Neuronal stem cell (in vitro differentiated cells): ENCODE data around the gene EPB41.

Source experiments
- DNase-seq: peaks from one replicate; pipeline ENCODE4 v3.0.0-alpha.2; 2013; ENCODE audit warnings: low spot score
- H2AFZ ChIP-seq: one replicate; pipeline ENCODE4 v1.6.1; 2013; ENCODE audit warnings: mild to moderate bottlenecking, low read length, inconsistent platforms
- H2AK5ac ChIP-seq: 2 replicates; pipeline ENCODE4 v1.6.1; 2013; ENCODE audit warnings: low read depth, mild to moderate bottlenecking, inconsistent platforms, low read length, moderate library complexity, mixed read lengths
- H2BK120ac ChIP-seq: 2 replicates; pipeline ENCODE4 v1.6.1; 2013; ENCODE audit warnings: low read depth, mild to moderate bottlenecking, inconsistent platforms, low read length, moderate library complexity, mixed read lengths
- H2BK12ac ChIP-seq: one replicate; pipeline ENCODE4 v1.6.1; 2013; ENCODE audit warnings: low read length, inconsistent platforms
- H2BK15ac ChIP-seq: 2 replicates; pipeline ENCODE4 v1.6.1; 2013; ENCODE audit warnings: mild to moderate bottlenecking, low read length, inconsistent platforms, mixed read lengths
- H2BK5ac ChIP-seq: one replicate; pipeline ENCODE4 v1.6.1; 2013; ENCODE audit warnings: inconsistent platforms, mild to moderate bottlenecking, low read length, moderate library complexity
- H3K14ac ChIP-seq: one replicate; pipeline ENCODE4 v1.6.1; 2013; ENCODE audit warnings: low read length, inconsistent platforms
- H3K18ac ChIP-seq: 2 replicates; pipeline ENCODE4 v1.6.1; 2013; ENCODE audit warnings: low read length, inconsistent platforms
- H3K23ac ChIP-seq: 2 replicates; pipeline ENCODE4 v1.6.1; 2013; ENCODE audit warnings: low read depth, mild to moderate bottlenecking, mixed read lengths, low read length, inconsistent platforms; ENCODE audit not compliant: poor library complexity
- H3K27ac ChIP-seq: replicated peaks from 3 replicates; pipeline ENCODE4 v1.5.1; 2013; ENCODE audit warnings: low read length, inconsistent platforms
- H3K27me3 ChIP-seq, 3 experiments: 2 replicates each; pipeline ENCODE4 v1.6.1; 2013; ENCODE audit warnings: low read length in 3 of 3, mild to moderate bottlenecking in 2 of 3, inconsistent platforms in 1 of 3, low read depth in 1 of 3, mixed read lengths in 1 of 3, moderate library complexity in 1 of 3; ENCODE audit not compliant: control insufficient read depth in 3 of 3, insufficient read depth in 3 of 3
- H3K36me3 ChIP-seq, 2 donors: replicated peaks in 1 of 2; 2 replicates each; pipeline ENCODE4 v1.6.1; 2013; ENCODE audit warnings: low read length in 2 of 2; ENCODE audit not compliant: control insufficient read depth in 2 of 2, insufficient read depth in 2 of 2
- H3K4ac ChIP-seq: 2 replicates; pipeline ENCODE4 v1.6.1; 2013; ENCODE audit warnings: inconsistent platforms, mild to moderate bottlenecking, low read length, moderate library complexity
- H3K4me1 ChIP-seq, 2 donors: 1 replicate in 1 of 2; 2 replicates in 1 of 2; pipeline ENCODE4 v1.6.1; 2013; ENCODE audit warnings: low read length in 2 of 2, low read depth in 1 of 2; ENCODE audit not compliant: control insufficient read depth in 2 of 2, insufficient read depth in 1 of 2
- H3K4me2 ChIP-seq: one replicate; pipeline ENCODE4 v1.6.1; 2013; ENCODE audit warnings: mild to moderate bottlenecking, low read length, inconsistent platforms; ENCODE audit not compliant: insufficient read depth, poor library complexity, severe bottlenecking
- H3K4me3 ChIP-seq, 2 donors: 2 replicates each; pipeline ENCODE4 v1.5.1; 2013; ENCODE audit warnings: low read length in 2 of 2, mild to moderate bottlenecking in 2 of 2, inconsistent platforms in 1 of 2, moderate library complexity in 1 of 2
- H3K79me1 ChIP-seq: one replicate; pipeline ENCODE4 v1.6.1; 2013; ENCODE audit warnings: low read depth, mild to moderate bottlenecking, inconsistent platforms, low read length, moderate library complexity
- H3K9ac ChIP-seq: one replicate; pipeline ENCODE4 v1.6.1; 2013; ENCODE audit warnings: mild to moderate bottlenecking, low read depth, low read length, inconsistent platforms; ENCODE audit not compliant: poor library complexity
- H3K9me3 ChIP-seq, 2 donors: replicated peaks in 1 of 2; 2 replicates each; pipeline versions ENCODE3 to v1.6.1; 2013; ENCODE audit warnings: low read length in 2 of 2, mild to moderate bottlenecking in 2 of 2, inconsistent platforms in 1 of 2, low read depth in 1 of 2, mixed read lengths in 1 of 2, moderate library complexity in 1 of 2; ENCODE audit not compliant: control insufficient read depth in 2 of 2, insufficient read depth in 1 of 2
- H4K8ac ChIP-seq: one replicate; pipeline ENCODE4 v1.6.1; 2013; ENCODE audit warnings: low read depth, mild to moderate bottlenecking, inconsistent platforms, low read length, moderate library complexity
- H4K91ac ChIP-seq: one replicate; pipeline ENCODE4 v1.6.1; 2013; ENCODE audit warnings: low read length, low read depth, mild to moderate bottlenecking, inconsistent platforms; ENCODE audit not compliant: poor library complexity
- WGBS, 2 donors: extraction: QIAGEN DNeasy Blood & Tissue Kit; methylation state at CpG; one replicate each; pipeline ENCODE4 v1.1.7; 2013; ENCODE audit warnings: missing lambda C conversion rate in 2 of 2, mixed read lengths in 1 of 2; ENCODE audit not compliant: insufficient read length in 2 of 2, insufficient replicate concordance in 1 of 2; ENCODE audit errors: extremely low coverage in 2 of 2; 5-methylcytosine and 5-hydroxymethylcytosine counted together

EPB41 gene

DNA sequence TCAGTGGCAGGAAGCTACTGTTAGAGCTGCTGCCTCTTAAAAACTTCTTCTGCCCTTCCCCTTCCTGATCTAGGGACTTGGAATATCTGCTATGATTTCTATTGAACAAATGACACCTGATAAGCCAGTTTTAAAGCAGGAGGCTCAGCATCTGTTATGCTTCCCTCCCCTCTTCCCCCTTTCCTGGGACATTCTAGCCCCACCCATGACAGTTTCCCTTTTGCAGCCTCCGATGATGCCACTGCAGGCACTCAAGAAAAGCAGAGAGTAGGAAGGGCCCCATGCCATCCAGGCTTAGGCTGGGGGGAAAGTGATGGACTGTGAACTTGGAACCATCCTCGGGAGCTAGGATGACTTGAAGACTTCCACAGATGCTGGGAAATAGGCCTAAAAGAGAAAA is 15.1 kb upstream of the EPB41 start:
- Histone ChIP-seq H3K9me3 (no peaks in the 10 kb centered on the region), H3K36me3 (no peaks in the 10 kb centered on the region), H4K8ac (no peak overlapping the region), H3K4me3 (no peak overlapping the region), H3K9ac (no peak overlapping the region), H3K4ac (no peak overlapping the region), H3K23ac (no peak overlapping the region), H2BK5ac (no peak overlapping the region), H2AFZ (no peak overlapping the region), H3K4me2 (no peak overlapping the region), H3K18ac (no peak overlapping the region), H3K27me3 (peaks cover 0 to 17% (median 0%) of the 10 kb centered on the region in 3 experiments), H3K79me1 (no peaks in the 10 kb centered on the region), H2BK12ac (no peak overlapping the region), H2AK5ac (no peak overlapping the region), H3K27ac (no peak overlapping the region), H2BK15ac (no peak overlapping the region), H4K91ac (no peak overlapping the region), H3K4me1 (no peaks in the 10 kb centered on the region), H3K14ac (no peak overlapping the region), H2BK120ac (no peak overlapping the region)
- no CpG with 5 or more reads among the region's 2 CpGs for WGBS, 2 donors
- DNase-seq: no peak

DNA sequence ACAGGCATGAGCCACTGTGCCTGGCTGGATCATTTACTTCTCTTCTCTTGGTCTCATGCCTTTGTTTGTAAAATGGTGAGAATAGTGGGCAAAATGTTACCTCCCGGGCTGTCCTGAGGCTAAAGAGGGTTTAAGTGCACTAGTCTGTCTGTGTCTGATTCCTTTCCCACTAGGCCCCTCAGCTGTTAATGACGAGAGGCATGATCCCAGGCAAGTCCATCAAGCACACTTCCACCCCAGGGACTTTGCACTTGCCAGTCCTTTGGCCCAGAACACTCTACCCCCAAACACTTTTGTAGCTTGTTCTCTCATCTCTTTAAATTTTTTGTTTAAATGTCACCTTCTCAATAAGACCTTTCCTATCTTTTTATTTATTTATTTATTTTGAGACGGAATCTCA is 13.8 kb upstream of the EPB41 start:
- no peak for DNase-seq
- H2AK5ac ChIP-seq: no peak overlapping the region
- no peaks in the 10 kb centered on the region for H3K9me3 ChIP-seq
- H3K18ac ChIP-seq: no peak overlapping the region
- no peak overlapping the region for H4K8ac ChIP-seq
- H3K36me3 ChIP-seq: no peaks in the 10 kb centered on the region
- no peak overlapping the region for H3K4me2 ChIP-seq
- H3K9ac ChIP-seq: no peak overlapping the region
- no peak overlapping the region for H2BK5ac ChIP-seq
- H2AFZ ChIP-seq: no peak overlapping the region
- no peak overlapping the region for H3K23ac ChIP-seq
- H3K27ac ChIP-seq: no peak overlapping the region
- no peak overlapping the region for H2BK15ac ChIP-seq
- no peak overlapping the region for H2BK120ac ChIP-seq
- no peaks in the 10 kb centered on the region for H3K4me1 ChIP-seq
- no peak overlapping the region for H3K14ac ChIP-seq
- peaks cover 0 to 17% (median 0%) of the 10 kb centered on the region in 3 experiments for H3K27me3 ChIP-seq
- no peak overlapping the region for H2BK12ac ChIP-seq
- no peak overlapping the region for H3K4me3 ChIP-seq
- no peaks in the 10 kb centered on the region for H3K79me1 ChIP-seq
- no CpG with 5 or more reads among the region's 3 CpGs for WGBS, 2 donors
- no peak overlapping the region for H4K91ac ChIP-seq
- H3K4ac ChIP-seq: no peak overlapping the region

DNA sequence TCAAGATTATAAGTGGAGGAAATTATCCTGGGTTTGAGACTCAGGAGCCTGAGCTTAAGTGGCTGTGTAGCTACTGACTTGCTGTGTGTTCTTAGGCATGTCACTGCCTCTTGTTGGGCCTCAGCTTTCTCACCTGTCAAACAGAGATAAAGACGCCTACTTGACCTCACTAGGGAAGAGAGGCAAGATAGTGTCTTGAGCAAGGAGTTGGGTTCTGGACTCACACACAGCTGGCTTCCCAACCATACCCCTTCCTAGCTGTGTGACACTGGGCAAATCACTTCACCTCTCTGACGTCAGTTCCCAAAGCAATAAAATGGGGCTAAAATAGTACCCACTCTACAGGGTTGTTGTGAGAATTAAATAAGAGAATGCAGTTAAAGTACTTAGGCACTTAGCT is 11.6 kb upstream of the EPB41 start:
- H2AFZ ChIP-seq: no peak overlapping the region
- H3K23ac ChIP-seq: no peak overlapping the region
- no peak overlapping the region for H3K4me2 ChIP-seq
- H2BK5ac ChIP-seq: no peak overlapping the region
- H3K79me1 ChIP-seq: no peaks in the 10 kb centered on the region
- H3K36me3 ChIP-seq: no peaks in the 10 kb centered on the region
- H3K27me3 ChIP-seq: peaks cover 0 to 11% (median 0%) of the 10 kb centered on the region in 3 experiments
- H3K4me3 ChIP-seq: no peak overlapping the region
- H2BK12ac ChIP-seq: no peak overlapping the region
- H3K14ac ChIP-seq: no peak overlapping the region
- H2BK120ac ChIP-seq: no peak overlapping the region
- DNase-seq: no peak
- H3K9me3 ChIP-seq: no peaks in the 10 kb centered on the region
- no peak overlapping the region for H3K9ac ChIP-seq
- H3K4me1 ChIP-seq: no peaks in the 10 kb centered on the region
- no peak overlapping the region for H3K18ac ChIP-seq
- H3K27ac ChIP-seq: no peak overlapping the region
- no peak overlapping the region for H2AK5ac ChIP-seq
- H4K8ac ChIP-seq: no peak overlapping the region
- no peak overlapping the region for H2BK15ac ChIP-seq
- no peak overlapping the region for H4K91ac ChIP-seq
- no peak overlapping the region for H3K4ac ChIP-seq
- no CpG with 5 or more reads among the region's 2 CpGs for WGBS, 2 donors

DNA sequence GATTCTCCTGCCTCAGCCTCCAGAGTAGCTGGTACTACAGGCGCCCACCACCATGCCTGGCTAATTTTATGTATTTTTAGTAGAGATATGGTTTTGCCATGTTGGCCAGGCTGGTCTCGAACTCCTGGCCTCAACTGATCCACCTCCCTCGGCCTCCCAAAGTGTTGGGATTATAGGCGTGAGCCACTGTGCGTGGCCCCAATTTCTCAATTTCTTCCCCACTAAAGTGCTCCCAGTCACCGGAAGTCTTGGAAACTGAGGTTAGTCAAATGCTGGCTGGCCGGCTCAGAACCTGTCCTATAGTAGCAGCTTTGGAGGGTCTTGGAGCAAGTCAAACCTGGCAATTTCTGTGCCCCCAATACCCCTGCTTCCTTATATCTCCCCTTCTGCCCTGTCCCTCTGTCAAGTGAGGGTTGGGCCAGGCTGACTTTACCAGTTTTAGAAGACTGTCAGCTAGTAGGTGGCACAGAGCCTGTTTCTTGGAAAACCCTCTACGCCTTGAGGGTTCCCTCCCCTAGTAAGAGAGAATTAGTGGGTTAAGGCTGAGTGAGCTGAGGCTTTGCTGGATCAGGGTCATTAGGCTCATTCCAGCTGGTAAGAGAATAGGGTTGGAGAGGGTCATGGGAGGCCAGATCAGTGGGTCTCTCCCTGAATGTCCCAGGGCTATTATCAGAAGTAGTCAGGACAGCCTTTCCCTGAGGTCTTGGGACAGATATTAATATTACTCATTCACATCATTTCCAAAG is 8.3 kb upstream of the EPB41 start:
- no peak overlapping the region for H3K23ac ChIP-seq
- H3K4me2 ChIP-seq: no peak overlapping the region
- no peak overlapping the region for H3K9ac ChIP-seq
- no peaks in the 10 kb centered on the region for H3K79me1 ChIP-seq
- H3K27ac ChIP-seq: no peak overlapping the region
- H2BK12ac ChIP-seq: no peak overlapping the region
- no peak overlapping the region for H4K8ac ChIP-seq
- no peak overlapping the region for H4K91ac ChIP-seq
- no CpG with 5 or more reads among the region's 8 CpGs for WGBS, 2 donors
- no peak overlapping the region for H2AFZ ChIP-seq
- no peak overlapping the region for H2BK5ac ChIP-seq
- H3K27me3 ChIP-seq: no peaks in the 10 kb centered on the region
- no peak overlapping the region for H3K4ac ChIP-seq
- H3K4me1 ChIP-seq: no peaks in the 10 kb centered on the region
- H2BK15ac ChIP-seq: no peak overlapping the region
- no peaks in the 10 kb centered on the region for H3K9me3 ChIP-seq
- H3K14ac ChIP-seq: no peak overlapping the region
- no peaks in the 10 kb centered on the region for H3K36me3 ChIP-seq
- no peak overlapping the region for H3K18ac ChIP-seq
- H2BK120ac ChIP-seq: no peak overlapping the region
- H3K4me3 ChIP-seq: no peak overlapping the region
- DNase-seq: no peak
- no peak overlapping the region for H2AK5ac ChIP-seq
